ENCODE measurements around the gene ADARB2.
"Not testable (repeated sequence)": the region's sequence is repeated elsewhere in the genome, so short reads cannot be mapped to it uniquely, and the experiment has no call there.

The ADARB2 gene

DNA sequence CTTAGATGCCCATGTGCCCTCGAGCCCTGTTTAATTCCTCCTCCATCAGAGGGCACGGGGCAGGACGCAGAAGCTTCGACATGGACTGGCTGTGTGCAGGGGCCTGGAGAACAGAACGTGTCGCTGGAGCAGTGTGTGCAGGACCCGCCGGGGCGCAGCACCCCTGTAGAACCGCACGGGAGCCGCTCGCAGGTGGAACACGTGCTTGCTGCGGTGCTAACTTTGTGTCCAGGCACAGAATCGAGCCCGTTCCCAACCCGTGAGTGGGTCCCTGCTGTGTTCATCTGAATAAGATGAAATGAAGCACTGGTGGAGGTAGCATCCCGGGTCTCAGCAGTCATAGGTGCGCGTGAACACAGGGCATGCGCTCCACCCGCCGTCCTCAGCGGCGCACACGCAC, 564.2 kb downstream of the ADARB2 start:
- DNase-seq = no peak

DNA sequence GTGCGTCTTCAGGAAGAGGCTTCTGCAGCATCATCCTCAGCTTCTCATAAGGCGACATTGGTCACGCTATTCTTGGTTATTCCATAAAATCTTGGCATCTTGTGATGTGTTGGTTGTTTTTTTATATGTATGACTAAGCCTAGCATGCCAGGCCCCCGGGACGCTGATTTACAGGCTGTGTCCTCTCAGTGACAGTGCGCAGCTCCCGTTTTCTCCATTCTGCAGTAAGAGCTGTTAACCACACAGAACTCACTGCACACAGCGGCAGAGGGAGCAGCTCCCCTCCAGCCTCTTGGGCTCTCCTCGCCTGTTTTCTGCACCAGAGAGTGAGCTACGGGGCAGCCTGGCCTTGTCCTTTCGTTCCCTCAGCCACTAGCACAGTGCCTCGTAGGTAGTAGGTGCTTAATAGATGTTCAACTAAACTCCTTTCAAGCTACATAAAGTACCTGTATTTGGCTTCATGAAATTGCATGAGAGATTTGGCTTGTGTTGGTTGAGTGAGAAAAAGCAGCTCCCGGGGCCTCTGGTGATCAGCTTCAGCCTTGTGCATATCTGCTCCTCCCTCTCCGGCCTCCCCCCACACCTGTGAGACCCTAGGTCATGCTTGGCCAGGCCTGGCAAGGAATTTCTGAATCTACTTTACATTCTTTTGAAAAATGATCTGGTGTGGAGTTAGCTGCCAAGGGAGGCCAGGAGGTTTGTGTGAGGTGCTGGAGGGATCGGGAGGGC, 564.9 kb downstream of the ADARB2 start:
- no peak for DNase-seq

DNA sequence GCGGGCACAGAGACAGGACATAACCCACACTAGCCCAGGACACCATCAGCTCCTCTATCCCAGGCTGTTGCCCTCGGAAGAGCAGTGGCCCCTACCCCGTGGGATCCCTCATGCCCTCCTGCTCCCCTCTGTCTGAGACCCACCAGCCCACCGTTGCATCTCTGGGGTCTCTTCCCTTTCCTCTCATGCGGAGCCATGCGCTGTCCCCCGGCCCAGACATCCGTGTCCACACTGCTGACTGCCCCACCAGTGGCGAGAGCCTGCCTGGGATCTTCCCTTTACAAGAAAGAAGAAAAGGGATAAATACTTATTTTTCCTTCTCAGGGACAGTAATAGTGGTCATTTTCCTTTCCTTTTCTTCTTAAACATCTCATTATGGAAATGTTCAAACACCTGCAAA, 565.7 kb downstream of the ADARB2 start:
- no peak for DNase-seq

DNA sequence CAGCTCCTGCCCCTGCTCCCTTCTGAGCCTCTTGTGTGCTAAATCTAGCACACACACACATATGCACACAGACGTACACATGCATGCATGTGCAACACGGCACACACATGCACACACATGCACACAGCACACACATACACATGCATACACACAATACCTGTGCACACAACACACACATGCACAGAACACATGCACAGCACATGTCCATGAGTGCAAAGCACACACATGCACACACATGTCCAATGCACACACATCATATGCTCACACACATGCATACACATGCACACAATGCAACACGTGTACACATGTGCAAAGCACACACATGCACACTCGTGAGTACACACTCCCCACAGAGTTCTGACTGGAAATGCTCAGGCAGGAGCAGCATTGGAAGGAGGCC, 566.1 kb downstream of the ADARB2 start:
- DNase-seq = no peak

DNA sequence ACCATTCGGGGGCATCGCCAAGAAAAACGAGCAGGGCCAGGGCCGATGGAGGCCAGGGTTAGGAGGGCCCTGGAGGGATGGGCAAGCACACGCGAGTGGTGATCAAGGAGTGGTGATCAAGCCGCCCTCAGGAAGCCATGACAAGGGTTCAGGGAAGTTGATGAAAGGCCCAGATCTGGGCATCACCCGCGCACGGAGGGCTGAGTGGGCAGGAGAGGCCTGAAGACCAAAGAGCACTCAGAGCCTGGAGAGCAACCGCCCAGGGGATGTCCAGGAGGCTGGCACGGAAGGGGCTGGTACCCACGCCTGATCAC, 566.5 kb downstream of the ADARB2 start:
- no peak for DNase-seq

DNA sequence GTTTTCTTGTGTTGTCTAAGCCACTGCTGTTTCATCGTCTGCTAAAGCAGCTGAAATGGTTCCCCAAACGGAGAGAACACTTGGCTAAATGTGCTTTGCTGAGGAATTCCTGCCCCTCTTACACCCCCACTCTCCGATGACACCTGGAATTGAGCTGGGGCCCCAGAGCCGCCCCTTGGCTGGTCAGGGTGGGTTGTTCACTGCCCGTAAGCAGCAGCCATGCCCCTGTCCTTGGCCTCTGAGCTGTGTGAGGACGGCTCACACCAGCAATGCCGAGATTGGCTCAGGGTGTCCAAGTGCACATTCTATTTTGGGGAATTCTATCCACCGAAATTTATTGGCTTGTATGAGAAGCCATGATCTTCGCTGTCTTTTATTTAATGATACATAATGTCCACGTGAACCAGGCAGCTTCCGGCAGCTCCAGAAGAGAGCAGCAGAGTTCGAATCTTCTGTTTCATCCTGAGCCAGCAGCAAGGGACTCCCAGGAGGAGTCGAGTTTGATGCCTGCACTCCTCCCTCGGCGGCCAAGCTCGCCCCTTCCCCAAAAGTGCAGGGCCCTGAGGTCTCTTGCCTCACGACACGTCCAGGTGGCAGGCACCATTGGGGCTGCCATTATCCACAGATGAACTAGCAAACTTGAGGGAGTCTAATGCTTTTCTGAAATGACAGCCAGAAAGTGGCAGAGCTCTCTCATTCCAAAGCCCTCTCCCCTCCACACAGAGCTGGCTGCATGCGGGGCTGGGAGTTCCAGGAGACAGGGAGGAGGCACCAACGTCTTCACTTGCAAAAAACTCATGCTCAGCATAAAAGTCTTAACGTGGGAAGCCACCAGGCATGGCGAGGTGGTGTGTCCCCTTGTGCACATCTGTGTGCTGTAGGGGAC, 567.1 kb downstream of the ADARB2 start:
- DNase-seq = no peak

DNA sequence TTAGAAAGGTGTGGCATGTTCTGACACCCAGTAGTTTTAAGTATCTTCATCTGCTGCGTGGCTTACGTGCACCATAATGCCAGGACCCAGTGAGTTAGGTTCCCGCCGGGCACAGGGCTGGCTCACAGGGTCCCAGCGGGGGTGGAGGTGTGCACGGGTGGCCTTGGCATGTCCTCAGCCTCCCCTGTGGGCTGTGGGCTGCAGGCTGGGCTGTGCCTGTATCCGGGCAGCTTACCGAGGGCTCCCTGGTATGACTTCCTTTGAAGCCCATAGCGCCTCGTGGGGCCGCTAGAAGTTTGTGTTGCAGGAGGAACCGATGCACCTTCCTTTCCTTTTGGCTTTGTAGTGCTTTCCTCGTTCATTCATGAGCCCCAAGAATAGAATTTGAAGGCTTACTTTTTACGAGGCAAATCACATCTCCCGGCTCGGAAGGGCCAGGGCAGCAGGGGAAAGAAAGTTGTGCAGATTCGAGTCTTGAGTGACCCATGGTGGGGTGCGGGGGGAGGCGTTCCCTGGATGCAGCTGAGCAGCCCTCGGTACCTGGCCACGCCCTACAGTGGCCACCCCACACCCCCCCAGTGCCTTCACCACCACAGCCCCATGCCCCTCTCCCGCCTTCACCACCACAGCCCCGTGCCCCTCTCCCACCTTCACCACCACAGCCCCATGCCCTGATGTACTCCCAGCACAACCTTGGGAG, 568.0 kb downstream of the ADARB2 start:
- DNase-seq = no peak

DNA sequence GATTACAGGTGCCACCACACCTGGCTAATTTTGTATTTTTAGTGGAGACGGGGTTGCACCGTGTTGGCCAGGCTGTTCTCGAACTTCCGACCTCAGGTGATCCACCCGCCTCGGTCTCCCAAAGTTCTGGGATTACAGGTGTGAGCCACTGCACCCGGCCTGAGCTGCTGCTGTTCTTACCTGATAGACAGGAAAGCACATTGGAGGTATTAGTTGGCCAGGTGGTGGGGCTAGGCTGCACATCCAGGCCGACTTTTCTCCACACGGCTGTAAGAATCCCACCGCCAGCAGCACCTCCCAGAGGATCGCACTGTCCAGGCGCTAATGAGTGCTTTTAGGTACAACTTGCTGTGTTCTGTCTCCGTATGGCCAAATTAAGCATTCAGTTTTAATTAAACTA, 568.6 kb downstream of the ADARB2 start:
- no peak for DNase-seq

DNA sequence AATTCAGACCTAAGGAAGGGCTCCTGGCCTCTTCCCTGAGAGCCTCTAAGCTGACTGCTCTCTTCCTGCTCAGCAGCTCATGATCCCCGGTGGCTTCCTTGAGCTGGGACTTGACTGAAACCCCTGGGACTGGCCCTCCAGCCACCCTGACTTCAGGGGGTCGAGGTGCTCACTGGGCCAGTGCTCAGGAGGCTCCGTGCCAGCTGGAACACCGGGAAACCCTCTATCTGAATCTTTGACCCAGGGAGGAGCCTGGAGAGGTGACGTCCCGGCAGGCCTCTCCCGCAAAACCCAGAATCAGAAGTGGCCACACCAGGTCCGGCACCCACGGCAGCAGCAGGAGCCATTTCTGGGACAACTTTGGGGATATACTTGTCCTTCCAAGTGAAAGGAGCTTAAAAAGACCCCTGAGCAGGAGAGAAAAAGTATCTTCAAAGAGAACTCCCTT, 570.5 kb downstream of the ADARB2 start:
- DNase-seq = no peak

DNA sequence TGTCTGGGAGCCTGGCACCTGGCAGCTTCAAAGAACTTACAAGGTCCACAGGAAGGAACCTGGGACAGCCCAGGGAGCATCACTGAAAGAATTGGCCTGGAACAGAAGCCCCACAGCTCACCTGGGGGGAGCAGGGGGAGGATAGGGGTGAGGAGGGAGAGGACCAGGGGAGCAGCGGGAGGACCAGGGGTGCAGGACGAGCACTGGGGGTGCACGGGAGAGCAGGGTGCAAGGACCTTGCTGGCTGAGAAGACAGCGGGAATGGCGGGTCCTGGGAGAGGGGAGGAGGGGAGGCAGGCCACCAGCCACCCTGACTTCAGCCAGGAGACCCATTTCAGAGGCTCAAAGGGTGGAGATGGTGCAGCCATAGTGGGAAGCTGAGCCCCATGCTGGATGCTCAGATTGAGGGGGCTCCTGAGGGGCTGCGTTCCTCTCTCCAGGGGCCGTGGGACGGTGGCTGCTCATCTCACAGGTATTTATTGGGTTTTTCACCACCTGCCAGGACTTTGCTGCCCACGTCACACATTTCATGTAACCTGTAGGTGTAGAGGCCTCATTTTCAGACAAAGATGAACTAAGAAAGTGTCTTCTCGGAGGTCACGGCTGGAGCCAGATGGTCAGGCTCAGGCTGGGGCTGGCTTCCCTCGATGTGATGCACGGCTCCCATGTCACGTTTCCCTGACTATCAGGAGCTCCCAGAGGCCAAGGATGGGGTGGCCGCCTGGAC, 571.1 kb downstream of the ADARB2 start:
- DNase-seq = no peak

DNA sequence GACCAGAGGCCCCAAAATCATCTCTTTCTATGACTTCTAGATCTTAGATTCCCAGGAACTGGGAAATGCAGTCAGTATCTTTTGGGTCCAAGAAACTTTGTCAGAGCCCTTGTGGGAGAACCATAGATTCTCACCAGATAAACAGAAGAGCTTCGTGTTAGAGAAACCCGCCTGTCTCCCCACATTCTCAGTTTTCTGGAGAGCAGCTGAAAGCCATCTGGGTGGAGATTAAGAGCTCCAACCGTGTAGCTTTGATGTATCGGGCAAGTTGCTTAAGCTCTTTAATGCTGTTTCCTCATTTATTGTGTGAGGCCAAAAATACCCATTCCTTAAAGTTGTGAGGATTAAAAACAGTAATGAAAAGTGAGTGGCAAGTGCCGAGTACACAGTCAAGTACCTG, 573.5 kb downstream of the ADARB2 start:
- no peak for DNase-seq

DNA sequence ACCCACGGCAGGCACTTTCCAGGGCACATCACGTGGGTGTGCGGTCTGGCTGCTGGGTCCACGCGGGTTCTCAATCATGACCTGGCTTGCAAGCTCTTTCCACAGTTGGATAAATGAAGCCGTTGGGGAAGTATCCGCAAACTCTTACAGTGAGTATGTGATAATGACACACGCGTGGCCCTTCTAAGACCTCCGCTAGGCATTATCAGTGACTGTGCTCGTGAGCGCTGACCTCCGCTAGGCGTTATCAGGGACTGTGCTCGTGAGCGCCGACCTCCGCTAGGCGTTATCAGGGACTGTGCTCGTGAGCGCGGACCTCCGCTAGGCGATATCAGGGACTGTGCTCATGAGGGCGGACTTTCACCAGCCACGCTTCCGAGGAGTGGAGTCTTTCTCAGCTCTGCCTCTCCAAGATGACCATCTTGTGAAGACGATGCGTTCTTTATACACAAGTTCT, 574.1 kb downstream of the ADARB2 start:
- DNase-seq = no peak

DNA sequence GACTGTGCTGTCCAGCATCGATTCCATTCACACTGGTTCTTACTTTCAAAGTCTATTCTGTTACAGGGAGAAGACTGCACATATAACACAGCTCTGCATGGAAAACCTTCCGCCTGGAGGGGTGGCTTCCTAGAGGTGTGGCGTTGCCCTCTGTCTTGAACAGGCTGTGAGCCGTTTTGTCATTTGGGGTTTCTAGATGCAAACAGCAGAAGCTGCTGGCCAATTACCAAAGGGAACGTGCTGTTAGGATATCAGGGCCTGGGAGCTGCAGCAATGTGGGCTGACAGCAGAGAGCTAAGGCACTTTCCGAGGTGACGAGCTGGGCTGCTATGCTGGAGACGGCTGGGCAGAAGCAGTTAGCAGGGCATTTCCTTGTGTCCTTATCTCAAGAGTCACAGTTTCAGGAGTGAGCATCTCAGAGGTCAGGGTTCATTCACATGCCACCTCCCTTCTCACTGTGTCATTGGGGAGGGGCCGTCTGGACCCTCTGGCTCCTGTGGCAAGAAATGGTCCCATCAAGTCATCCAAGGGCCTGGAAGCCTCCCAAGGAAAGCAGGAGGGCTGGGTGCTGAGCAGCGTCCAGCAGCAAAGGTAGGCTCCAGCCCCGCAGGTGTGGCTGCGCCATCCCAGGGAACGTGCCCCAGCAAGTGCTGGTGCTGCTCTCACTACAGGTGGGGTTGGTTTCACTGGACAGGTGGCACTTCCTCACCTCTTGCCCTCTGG, 574.7 kb downstream of the ADARB2 start:
- DNase-seq = no peak

DNA sequence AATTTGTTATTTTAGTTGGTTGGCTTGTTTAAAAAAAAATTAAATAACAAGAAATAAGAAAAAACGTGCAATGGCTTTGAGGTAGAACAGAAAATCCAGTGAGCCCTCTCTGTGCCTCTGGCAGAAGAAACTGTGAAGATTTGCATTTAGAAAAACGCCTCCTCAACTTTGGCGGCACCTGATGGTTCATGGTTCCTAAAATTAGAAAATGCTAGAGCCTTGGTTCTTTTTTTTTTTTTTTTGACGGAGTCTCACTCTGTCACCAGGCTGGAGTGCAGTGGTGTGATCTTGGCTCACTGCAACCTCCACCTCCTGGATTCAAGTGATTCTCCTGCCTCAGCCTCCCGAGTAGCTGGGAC, 576.0 kb downstream of the ADARB2 start:
- DNase-seq = not testable (repeated sequence)

DNA sequence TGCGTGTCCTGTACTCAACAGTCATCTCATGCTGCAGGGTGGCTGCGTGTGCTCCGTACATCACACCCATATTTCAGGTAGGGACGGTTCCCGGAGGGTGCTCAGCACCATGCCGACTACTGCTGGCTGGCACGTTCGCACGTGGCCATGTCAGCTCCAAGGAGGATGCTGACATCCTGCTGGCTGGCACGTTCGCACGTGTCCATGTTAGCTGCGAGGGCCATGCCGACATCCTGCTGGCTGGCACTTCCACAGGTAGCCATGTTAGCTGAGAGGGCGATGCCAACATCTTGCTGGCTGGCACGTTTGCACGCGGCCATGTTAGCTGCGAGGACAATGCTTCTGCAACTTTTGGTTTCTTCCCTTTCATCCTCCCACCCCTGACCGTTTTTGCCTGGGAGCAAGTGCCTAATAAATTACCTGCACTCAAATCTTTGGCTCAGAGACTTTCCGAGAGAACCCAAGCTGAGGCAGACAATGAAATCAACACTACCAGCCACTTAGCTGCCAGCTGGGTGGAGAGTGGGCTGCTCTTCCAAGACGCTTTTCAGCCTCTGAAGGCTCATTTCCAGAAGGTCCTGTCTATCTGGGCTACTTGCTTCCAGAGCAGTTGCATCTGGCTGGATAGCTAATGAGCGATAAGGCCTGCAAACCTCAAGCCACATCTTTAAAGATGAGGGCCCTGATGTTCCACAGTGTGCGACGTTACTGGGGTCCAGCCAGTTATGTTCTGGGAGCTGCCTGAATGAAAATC, 576.6 kb downstream of the ADARB2 start:
- no peak for DNase-seq

DNA sequence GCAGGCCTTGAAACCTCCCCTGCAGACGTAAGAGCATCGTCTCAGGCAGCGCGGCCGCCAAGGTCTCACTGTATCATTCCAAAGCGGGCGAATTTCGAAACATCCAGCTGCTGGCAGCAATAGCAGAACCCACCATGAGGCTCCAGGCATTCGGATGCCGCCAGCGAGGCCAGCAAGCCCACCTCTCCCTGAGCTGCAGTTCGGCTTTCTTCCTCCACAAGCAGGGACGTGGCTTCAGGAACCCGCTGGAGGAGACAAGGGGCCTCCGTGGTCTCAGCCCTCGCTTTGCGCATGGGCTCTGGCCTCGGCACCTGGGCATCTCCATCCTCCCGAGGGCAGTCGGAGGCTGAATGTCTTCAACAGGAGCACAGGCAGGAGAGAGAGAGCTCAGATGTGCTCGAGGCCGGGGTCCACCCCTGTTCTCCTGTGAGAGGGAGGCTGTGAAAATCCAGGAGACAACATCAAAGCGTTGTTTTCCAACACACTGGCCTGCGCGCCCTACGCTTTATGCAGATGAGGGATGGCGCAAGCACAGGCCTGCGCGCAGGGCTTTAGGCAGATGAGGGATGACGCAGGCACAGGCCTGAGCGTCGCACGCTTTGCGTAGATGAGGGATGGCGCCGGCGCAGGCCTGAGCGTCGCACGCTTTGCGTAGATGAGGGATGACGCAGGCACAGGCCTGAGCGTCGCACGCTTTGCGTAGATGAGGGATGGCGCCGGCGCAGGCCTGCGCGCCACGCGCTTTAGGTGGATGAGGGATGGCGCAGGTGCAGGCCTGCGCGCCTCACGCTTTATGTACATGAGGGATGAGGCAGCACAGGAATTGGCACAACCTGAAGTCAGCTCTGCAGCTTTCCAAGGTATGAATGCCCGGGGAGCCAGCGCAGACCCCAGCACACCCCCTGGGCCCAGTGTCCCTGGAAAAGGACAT, 577.9 kb downstream of the ADARB2 start:
- DNase-seq = no peak

DNA sequence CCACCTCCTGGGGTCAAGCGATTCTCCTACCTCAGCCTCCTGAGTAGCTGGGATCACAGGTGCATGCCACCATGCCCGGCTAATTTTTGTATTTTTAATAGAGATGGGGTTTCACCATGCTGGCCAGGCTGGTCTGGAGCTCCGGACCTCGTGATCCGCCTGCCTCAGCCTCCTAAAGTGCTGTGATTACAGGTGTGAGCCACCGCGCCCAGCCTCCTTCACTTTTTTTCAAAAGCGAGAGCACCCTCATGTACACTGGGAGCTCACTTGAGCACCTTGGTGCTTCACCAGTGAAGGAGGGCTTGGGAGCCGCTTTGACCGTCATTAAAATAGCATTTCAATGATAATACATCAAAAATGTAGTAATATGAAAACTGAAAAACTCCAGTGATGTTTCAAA, 578.8 kb downstream of the ADARB2 start:
- not testable (repeated sequence) for DNase-seq

DNA sequence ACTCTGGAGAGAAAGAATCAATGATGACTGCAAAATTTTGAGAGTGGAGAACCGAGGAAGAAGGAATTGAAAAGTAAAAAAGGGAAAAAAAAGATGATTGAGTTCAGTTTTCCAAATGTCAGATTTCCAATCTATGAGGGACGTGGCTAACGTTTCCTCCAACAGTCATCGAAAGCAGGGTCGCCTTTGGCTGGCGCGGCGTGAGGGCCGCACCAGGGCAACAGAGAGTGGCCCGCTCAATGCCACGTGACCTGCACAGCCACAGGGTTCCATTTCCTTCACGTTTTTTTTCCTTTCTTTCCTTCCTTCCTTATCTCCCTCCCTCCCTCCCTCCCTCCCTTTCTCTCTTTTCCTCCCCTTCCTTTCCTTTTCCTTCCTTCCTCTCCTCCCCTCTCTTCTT, 579.3 kb downstream of the ADARB2 start:
- no peak for DNase-seq

DNA sequence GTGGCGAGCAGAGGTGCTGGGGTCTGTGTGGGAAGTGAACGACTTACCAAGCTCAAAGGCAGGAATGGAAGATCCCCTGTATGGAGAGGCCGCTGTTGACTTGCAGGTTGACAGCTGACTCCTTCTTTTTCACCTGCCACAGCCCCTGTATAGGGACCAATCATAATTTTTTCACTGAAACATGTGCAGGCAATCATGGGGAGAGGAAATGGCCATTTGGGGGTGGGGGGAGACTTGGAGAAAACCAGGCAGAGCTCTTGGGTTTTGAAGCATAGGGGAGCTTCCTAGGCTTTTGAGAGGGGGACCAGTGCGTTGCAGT, 579.8 kb downstream of the ADARB2 start:
- no peak for DNase-seq

DNA sequence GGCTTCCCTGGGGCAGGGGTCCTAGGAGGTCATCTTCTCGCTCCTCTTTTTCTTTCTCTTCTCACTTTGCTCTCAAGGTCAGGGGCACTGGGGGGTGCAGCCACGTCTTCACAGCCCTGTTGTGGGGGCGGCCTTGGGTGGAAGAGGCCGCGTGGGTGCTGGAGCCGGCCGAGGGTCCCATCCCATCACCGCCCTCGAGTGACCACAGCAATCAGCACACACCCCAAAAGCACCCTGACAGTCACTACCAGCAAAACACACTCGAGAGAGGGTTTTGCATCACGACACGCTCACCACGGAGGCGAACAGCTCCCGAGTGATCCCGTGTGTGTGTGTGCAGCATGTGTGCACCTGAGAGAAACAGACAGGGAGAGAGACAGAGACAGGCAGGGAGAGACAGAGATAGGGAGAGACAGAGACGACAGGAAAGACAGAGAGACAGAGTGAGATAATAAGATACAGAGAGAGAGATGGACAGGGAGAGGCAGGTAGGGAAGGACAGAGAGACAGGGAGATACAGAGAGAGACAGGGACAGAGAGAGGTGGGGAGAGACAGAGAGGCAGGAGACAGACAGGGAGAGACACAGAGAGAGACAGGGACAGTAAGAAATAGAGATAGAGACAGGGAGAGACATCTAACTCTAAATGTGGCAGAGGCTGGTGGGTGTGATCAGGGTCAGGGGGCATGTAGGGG, 580.3 kb downstream of the ADARB2 start:
- no peak for DNase-seq
